HUES6 (cell line): ENCODE data around the gene PERM1.
A peak's percentile ranks its signal among the peaks of the same experiment; 100 is the strongest.

ENCODE experiments used
- H3K27ac ChIP-seq: 2 replicates; pipeline ENCODE4 v1.7.0; 2013; ENCODE audit warnings: low read depth, mild to moderate bottlenecking, low read length, inconsistent platforms
- H3K27me3 ChIP-seq: 2 replicates; pipeline ENCODE4 v1.6.1; 2013; ENCODE audit warnings: low read length; ENCODE audit not compliant: control insufficient read depth, insufficient read depth
- H3K36me3 ChIP-seq: 2 replicates; pipeline ENCODE4 v1.6.1; 2013; ENCODE audit warnings: low read length; ENCODE audit not compliant: control insufficient read depth, insufficient read depth
- H3K4me1 ChIP-seq: 2 replicates; pipeline ENCODE4 v1.6.1; 2013; ENCODE audit warnings: low read length; ENCODE audit not compliant: control insufficient read depth, insufficient read depth
- H3K4me3 ChIP-seq: 2 replicates; pipeline ENCODE4 v1.5.1; 2013; ENCODE audit warnings: low read depth, low read length
- H3K9ac ChIP-seq: one replicate; pipeline ENCODE4 v1.6.1; 2013; ENCODE audit warnings: mild to moderate bottlenecking, low read length
- H3K9me3 ChIP-seq: 2 replicates; pipeline ENCODE4 v1.6.1; 2013; ENCODE audit warnings: low read depth, low read length; ENCODE audit not compliant: control insufficient read depth, insufficient read depth

The PERM1 gene

GRCh38 chr1:958823-959730, 22.8 kb downstream of the PERM1 start, which contains the start of gene NOC2L:
Gene NOC2L (minus strand): TSS chr1:959256. CDS start chr1:959240, 16 bp downstream.
- H3K4me3 ChIP-seq, result peak within 1 kb of the TSS; percentile 99

GRCh38 chr1:956636-957035, 25.3 kb downstream of the PERM1 start:
- H3K9ac ChIP-seq, result no peak overlapping the region
- peaks cover 58% of the 10 kb centered on the region for H3K36me3 ChIP-seq
- peaks cover 21% of the 10 kb centered on the region for H3K27me3 ChIP-seq
- H3K4me3 ChIP-seq, result no peak overlapping the region
- peaks cover 5% of the 10 kb centered on the region for H3K4me1 ChIP-seq
- no peak overlapping the region for H3K27ac ChIP-seq
- H3K9me3 ChIP-seq, result no peaks in the 10 kb centered on the region

More at GRCh38 chr1:958823-959730, 22.8 kb downstream of the PERM1 start, which contains the start of gene NOC2L:
- Histone ChIP-seq H3K4me1 (peaks cover 5% of the 10 kb centered on the region), H3K9ac (peak within 1 kb of the TSS; percentile 87), H3K36me3 (peaks cover 56% of the 10 kb centered on the region), H3K27me3 (peaks cover 23% of the 10 kb centered on the region), H3K27ac (peak within 1 kb of the TSS; percentile 67; the same call in 1 of the 2 replicates), H3K9me3 (no peaks in the 10 kb centered on the region)

- Histone ChIP-seq H3K9me3 (no peaks in the 10 kb centered on the region), H3K27ac (no peak overlapping the region), H3K4me1 (no peaks in the 10 kb centered on the region), H3K9ac (no peak overlapping the region), H3K27me3 (peaks cover 12% of the 10 kb centered on the region), H3K4me3 (no peak overlapping the region), H3K36me3 (peaks cover 64% of the 10 kb centered on the region)
Measured at GRCh38 chr1:955474-955873, 26.4 kb downstream of the PERM1 start.

- Histone ChIP-seq H3K4me3 (no peak overlapping the region), H3K9ac (no peak overlapping the region), H3K9me3 (no peaks in the 10 kb centered on the region), H3K27ac (no peak overlapping the region), H3K4me1 (no peaks in the 10 kb centered on the region), H3K27me3 (peaks cover 8% of the 10 kb centered on the region), H3K36me3 (peaks cover 70% of the 10 kb centered on the region)
Measured at GRCh38 chr1:954927-955326, 27.0 kb downstream of the PERM1 start.

- H3K4me3 ChIP-seq, result no peak overlapping the region
- H3K9me3 ChIP-seq, result no peaks in the 10 kb centered on the region
- no peak overlapping the region for H3K27ac ChIP-seq
- no peaks in the 10 kb centered on the region for H3K27me3 ChIP-seq
- H3K36me3 ChIP-seq, result peaks cover 82% of the 10 kb centered on the region
- H3K9ac ChIP-seq, result no peak overlapping the region
- no peaks in the 10 kb centered on the region for H3K4me1 ChIP-seq
Measured at GRCh38 chr1:953524-954320, 28.2 kb downstream of the PERM1 start.

GRCh38 chr1:952603-953002, 29.3 kb downstream of the PERM1 start:
- Histone ChIP-seq H3K27me3 (no peaks in the 10 kb centered on the region), H3K9ac (no peak overlapping the region), H3K4me1 (no peaks in the 10 kb centered on the region), H3K4me3 (no peak overlapping the region), H3K27ac (no peak overlapping the region), H3K9me3 (no peaks in the 10 kb centered on the region), H3K36me3 (peaks cover 93% of the 10 kb centered on the region)

GRCh38 chr1:952201-952600, 29.7 kb downstream of the PERM1 start:
- Histone ChIP-seq H3K36me3 (peaks cover 97% of the 10 kb centered on the region), H3K9ac (no peak overlapping the region), H3K9me3 (no peaks in the 10 kb centered on the region)

GRCh38 chr1:951364-951763, 30.5 kb downstream of the PERM1 start:
- Histone ChIP-seq H3K9ac (no peak overlapping the region), H3K27ac (no peak overlapping the region), H3K27me3 (no peaks in the 10 kb centered on the region), H3K36me3 (peaks cover 97% of the 10 kb centered on the region), H3K4me3 (no peak overlapping the region), H3K9me3 (no peaks in the 10 kb centered on the region), H3K4me1 (no peaks in the 10 kb centered on the region)

More at GRCh38 chr1:952201-952600, 29.7 kb downstream of the PERM1 start:
- H3K4me1 ChIP-seq, result no peaks in the 10 kb centered on the region
- H3K27ac ChIP-seq, result no peak overlapping the region
- no peaks in the 10 kb centered on the region for H3K27me3 ChIP-seq
- H3K4me3 ChIP-seq, result no peak overlapping the region

- H3K27ac ChIP-seq, result no peak overlapping the region
- no peak overlapping the region for H3K9ac ChIP-seq
- no peaks in the 10 kb centered on the region for H3K9me3 ChIP-seq
- peaks cover 97% of the 10 kb centered on the region for H3K36me3 ChIP-seq
- H3K27me3 ChIP-seq, result no peaks in the 10 kb centered on the region
- no peak overlapping the region for H3K4me3 ChIP-seq
- H3K4me1 ChIP-seq, result no peaks in the 10 kb centered on the region
Measured at GRCh38 chr1:950881-951280, 31.0 kb downstream of the PERM1 start.

- Histone ChIP-seq H3K4me3 (no peak overlapping the region), H3K27ac (no peak overlapping the region), H3K36me3 (peaks cover 97% of the 10 kb centered on the region), H3K4me1 (no peaks in the 10 kb centered on the region), H3K9me3 (no peaks in the 10 kb centered on the region), H3K9ac (no peak overlapping the region), H3K27me3 (no peaks in the 10 kb centered on the region)
Measured at GRCh38 chr1:950268-950667, 31.6 kb downstream of the PERM1 start.

- H3K27ac ChIP-seq, result no peak overlapping the region
- H3K4me3 ChIP-seq, result no peak overlapping the region
- no peaks in the 10 kb centered on the region for H3K9me3 ChIP-seq
- H3K27me3 ChIP-seq, result peaks cover 8% of the 10 kb centered on the region
- peaks cover 4% of the 10 kb centered on the region for H3K4me1 ChIP-seq
- H3K9ac ChIP-seq, result no peak overlapping the region
- H3K36me3 ChIP-seq, result peaks cover 78% of the 10 kb centered on the region
Measured at GRCh38 chr1:947958-948357, 33.9 kb downstream of the PERM1 start.
